Measurements from ENCODE around the gene RAI1. TPM values are rescaled to one million over a fixed set of nuclear protein-coding genes. Genes with fewer than 3 reads are reported as not detected.

The RAI1 gene
- total and polyA plus RNA-seq, 2 of the 13 experiments (the other 11 are each of a cell fraction or from before 2014, with no cell fraction given): 3.4 to 5.2 TPM

GRCh38 chr17:17645961-17646360, 35.3 kb upstream of the RAI1 start (continued):
- TF ChIP-seq ZNF749 (CRISPR knock-in tag; IDR thresholded peaks at IDR 0.05; ENCODE audit: borderline replicate concordance) (no peak), REL (CRISPR knock-in tag; conservative IDR thresholded peaks at IDR 0.05) (no peak), ZBTB37 (CRISPR knock-in tag; IDR thresholded peaks at IDR 0.05) (no peak)

GRCh38 chr17:17647524-17648178, 33.6 kb upstream of the RAI1 start:
- BruUV-seq (replicated peaks): no TSS peak
- FAIRE-seq: peak; percentile 56

More at GRCh38 chr17:17647524-17648178, 33.6 kb upstream of the RAI1 start:
- Histone ChIP-seq H2AFZ (ENCODE audit: low read length) (peak overlapping the region; percentile 36), H3K9me3 (ENCODE audit: low read length) (no peaks in the 10 kb centered on the region), H3K4me2 (ENCODE audit: low read depth, low read length) (peak overlapping the region; percentile 76), H3K4me3 (replicated peaks in 1 of 3; ENCODE audit: insufficient read depth in 1 of 3, low read depth in 2 of 3, low read length in 3 of 3) (peak overlapping the region in 2 of 3 experiments; percentile 42 to 48; a peak in 4 of 6 replicates), H3K36me3 (replicated peaks in 1 of 2; ENCODE audit: control insufficient read depth in 1 of 2, insufficient read depth in 2 of 2, low read length in 2 of 2) (no peaks in the 10 kb centered on the region), H3K9ac (ENCODE audit: insufficient read depth, low read depth, low read length) (no peak overlapping the region), H3K79me2 (ENCODE audit: insufficient read depth, low read length) (no peaks in the 10 kb centered on the region), H3K27ac (ENCODE audit: extremely low read length, insufficient read depth, low read length) (no peak overlapping the region), H4K20me1 (ENCODE audit: insufficient read depth, low read length) (no peaks in the 10 kb centered on the region), H3K27me3 (ENCODE audit: control insufficient read depth in 1 of 2, insufficient read depth in 2 of 2, low read length in 2 of 2) (peaks cover 2 to 14% of the 10 kb centered on the region in 2 experiments; a peak in 2 of 5 replicates), H3K4me1 (ENCODE audit: insufficient read depth, low read length) (peaks cover 26% of the 10 kb centered on the region)
- CTCF ChIA-PET (ENCODE audit: low intra/inter-chr PET ratio, low total read pairs): no interaction called here
- ATAC-seq: peak; percentile 78
- TF ChIP-seq ZNF432 (CRISPR knock-in tag; IDR thresholded peaks at IDR 0.05; ENCODE audit: borderline replicate concordance) (no peak), REXO4 (CRISPR knock-in tag; IDR thresholded peaks at IDR 0.05; ENCODE audit: borderline replicate concordance) (no peak), PHF21A (CRISPR knock-in tag; IDR thresholded peaks at IDR 0.05) (peak; percentile 33; the same call in 1 of the 2 replicates), SOX6 (IDR thresholded peaks at IDR 0.05) (no peak), SOX6 (CRISPR knock-in tag; IDR thresholded peaks at IDR 0.05) (no peak), ZXDC (CRISPR knock-in tag; IDR thresholded peaks at IDR 0.05) (0 out of 2 replicates have a peak, but pooled peaks have one; percentile 33)
- 2% methylated on average over 14 of the region's 14 CpGs for WGBS (ENCODE audit: low lambda C conversion rate)
- DNase-seq (ENCODE audit: low spot score): no peak
- intact Hi-C loops (cut with micrococcal nuclease; ENCODE audit: unreplicated experiment) (no loop called here), in situ Hi-C loops (cut with HindIII; ENCODE audit: extremely low pct_ligation_motif_present, low pct_unique_long_range_greater_than_20kb) (loop anchor here (10.0 kb wide), 1 partner anchor 143 kb away; no protein-coding TSS in a partner anchor)
- POLR2A ChIA-PET: interaction anchor here (0.8 to 1.3 kb wide), 3 partner anchors 16 to 56 kb away, joined by 3 to 5 read pairs (median 3); partner anchors contain the start of gene PEMT

Data from HepG2 (cell line).